GM12878 (cell line): ENCODE measurements around the gene TRABD2B. TPM values are rescaled to one million over a fixed set of nuclear protein-coding genes. Genes with fewer than 3 reads are reported as not detected.

ENCODE experiments used
- ATAC-seq: fragments of 200-7000 bp; cut with Tn5 transposase; 3 replicates; pipeline ENCODE4 v1.9.1; 2020; ENCODE audit warnings: mild to moderate bottlenecking, moderate library complexity
- BruUV-seq: library from RNA; stranded (reverse); fragments of 400-500 nt; replicated peaks from 2 replicates; lab custom pipeline; 2021; lab: Mats Ljungman, UMichigan
- CTCF ChIA-PET: fragments of 300-600 bp; sonication (Branson Sonifier 250); formaldehyde crosslinking; extraction: SDS; loops from one replicate; lab custom pipeline; 2021; ENCODE audit warnings: inconsistent platforms; lab: Yijun Ruan, JAX
- POLR2A ChIA-PET: fragments of 350-600 bp; formaldehyde crosslinking; extraction: SDS; loops from one replicate; lab custom pipeline; 2021; ENCODE audit warnings: inconsistent platforms; lab: Charles Lee
- RAD21 ChIA-PET: fragments of 300-600 bp; sonication (Branson Sonifier 250); formaldehyde crosslinking; loops from one replicate; lab custom pipeline; 2023; ENCODE audit warnings: antibody characterized with exemption; ENCODE audit not compliant: unreplicated experiment; lab: Charles Lee
- SMC1A ChIA-PET: fragments of 300-600 bp; sonication (Branson Sonifier 250); formaldehyde crosslinking; loops from one replicate; lab custom pipeline; 2023; ENCODE audit not compliant: unreplicated experiment, uncharacterized antibody; lab: Charles Lee
- DNase-seq: peaks from one replicate; pipeline ENCODE4 v3.0.0-alpha.2; 2011; ENCODE audit warnings: low read depth, low spot score
- FAIRE-seq: peaks from 3 replicates; lab custom pipeline; 2011; peaks lifted over from hg19 to GRCh38; lab: Jason Lieb, UNC
- H2AFZ ChIP-seq: 2 replicates; pipeline ENCODE4 v1.6.0; 2011; ENCODE audit warnings: low read depth, low read length, control low read depth; ENCODE audit not compliant: control insufficient read depth
- H3K27ac ChIP-seq: 2 replicates; pipeline ENCODE4 v1.5.1; 2011; ENCODE audit warnings: control low read depth; ENCODE audit not compliant: control insufficient read depth, insufficient read depth
- H3K27me3 ChIP-seq, 2 experiments: replicated peaks in 1 of 2; 2 replicates each; pipeline versions ENCODE4 v1.6.0 to v1.6.1; 2011; ENCODE audit warnings: low read length in 1 of 2; ENCODE audit not compliant: control insufficient read depth in 2 of 2, insufficient read depth in 2 of 2
- H3K36me3 ChIP-seq, 2 experiments: 2 replicates each; pipeline ENCODE4 v1.5.1; 2011; ENCODE audit warnings: low read length in 1 of 2; ENCODE audit not compliant: control insufficient read depth in 2 of 2, insufficient read depth in 2 of 2
- H3K4me1 ChIP-seq: 2 replicates; pipeline ENCODE4 v1.6.1; 2011; ENCODE audit warnings: mild to moderate bottlenecking, low read length, moderate library complexity, mixed read lengths; ENCODE audit not compliant: control insufficient read depth, insufficient read depth
- H3K4me2 ChIP-seq: 2 replicates; pipeline ENCODE4 v1.6.0; 2011; ENCODE audit warnings: control low read depth; ENCODE audit not compliant: control insufficient read depth, insufficient read depth
- H3K4me3 ChIP-seq: fragments of 200-600 bp; sonication (generic); 2 replicates; pipeline ENCODE4 v1.5.1; 2016
- H3K79me2 ChIP-seq: 2 replicates; pipeline ENCODE4 v1.6.0; 2011; ENCODE audit warnings: low read length; ENCODE audit not compliant: control insufficient read depth, insufficient read depth
- H3K9ac ChIP-seq: 2 replicates; pipeline ENCODE4 v1.8.0; 2011; ENCODE audit warnings: low read length, control low read depth, mixed read lengths; ENCODE audit not compliant: control insufficient read depth, insufficient read depth
- H3K9me3 ChIP-seq: replicated peaks from 3 replicates; pipeline ENCODE4 v1.5.1; 2011; ENCODE audit warnings: mild to moderate bottlenecking, low read length; ENCODE audit not compliant: control insufficient read depth, insufficient read depth
- H4K20me1 ChIP-seq: 2 replicates; pipeline ENCODE4 v1.6.0; 2011; ENCODE audit not compliant: control insufficient read depth, insufficient read depth
- BCLAF1 ChIP-seq: fragments of 450-650 bp; IDR thresholded peaks from 2 replicates; pipeline ENCODE4 v1.6.1; 2017; ENCODE audit warnings: antibody characterized with exemption, mild to moderate bottlenecking, moderate library complexity
- CREM ChIP-seq: IDR thresholded peaks from 2 replicates; pipeline ENCODE4 v1.6.1; 2014; ENCODE audit warnings: antibody characterized with exemption, low read depth
- DPF2 ChIP-seq: fragments of 450-650 bp; IDR thresholded peaks from 2 replicates; pipeline ENCODE4 v1.6.1; 2017; ENCODE audit warnings: mild to moderate bottlenecking
- IRF4 ChIP-seq: IDR thresholded peaks from 2 replicates; pipeline ENCODE4 v1.6.1; 2011; ENCODE audit warnings: low read depth, low read length
- LARP7 ChIP-seq: fragments of 450-650 bp; IDR thresholded peaks from 2 replicates; pipeline ENCODE4 v1.6.1; 2017; ENCODE audit warnings: mild to moderate bottlenecking
- NBN ChIP-seq: fragments of 450-650 bp; IDR thresholded peaks from 2 replicates; pipeline ENCODE4 v1.6.1; 2016
- NFYA ChIP-seq: IDR thresholded peaks from 2 replicates; pipeline ENCODE4 v1.6.1; 2011; ENCODE audit warnings: low read depth, mild to moderate bottlenecking, low read length, improper control_type of control experiment, borderline replicate concordance
- RELA ChIP-seq: fragments of 450-650 bp; IDR thresholded peaks from 2 replicates; pipeline ENCODE4 v1.8.0; 2014; ENCODE audit warnings: borderline replicate concordance; ENCODE audit not compliant: partially characterized antibody
- SIN3A ChIP-seq: IDR thresholded peaks from 2 replicates; pipeline ENCODE4 v1.6.1; 2012; ENCODE audit warnings: low read depth, low read length, improper control_type of control experiment
- SMAD1 ChIP-seq: fragments of 450-650 bp; IDR thresholded peaks from 2 replicates; pipeline ENCODE4 v1.6.1; 2018; ENCODE audit warnings: mild to moderate bottlenecking, low read depth; ENCODE audit not compliant: partially characterized antibody
- SMC3 ChIP-seq: IDR thresholded peaks from 2 replicates; pipeline ENCODE4 v1.6.1; 2011; ENCODE audit warnings: low read length, improper control_type of control experiment, borderline replicate concordance
- ZNF274 ChIP-seq: IDR thresholded peaks from one replicate; pipeline ENCODE4 v1.8.0; 2011; ENCODE audit not compliant: insufficient read length, insufficient read depth
- ZZZ3 ChIP-seq: IDR thresholded peaks from 2 replicates; pipeline ENCODE4 v1.6.1; 2011; ENCODE audit warnings: low read depth; ENCODE audit not compliant: control insufficient read depth, insufficient read length
- in situ Hi-C: fragments of 300-500 bp; cut with MboI; formaldehyde crosslinking; loops from 9 replicates; pipeline ENCODE4 v1.14.3; 2018; ENCODE audit warnings: mixed read lengths
- intact Hi-C: fragments of 100-400 bp; cut with micrococcal nuclease; formaldehyde crosslinking; loops from one replicate; pipeline ENCODE4 v1.14.2; 2022; ENCODE audit not compliant: unreplicated experiment
- polyA plus RNA-seq, 11 experiments: library from polyadenylated mRNA; depleted of rRNA in 4 of 11; unstranded in 6 of 11; stranded (reverse) in 5 of 11; fragments of >200 nt; fragmentation: Nextera tagmentation in 4 of 11; fragmentation: Illumina TruSeq in 1 of 11; extraction: Ambion mirVana in 4 of 11; extraction: Trizol in 1 of 11; gene quantifications; 1 replicate in 1 of 11; 2 replicates in 10 of 11; pipeline versions ENCODE4 v1.2.1 to v1.2.3, GENCODE V29; 2011 to 2016; ENCODE audit warnings: inconsistent platforms in 2 of 11, missing spikeins in 2 of 11, low read depth in 1 of 11
- total RNA-seq, 4 experiments: library from RNA; depleted of rRNA in 3 of 4; stranded (reverse); fragments of >200 nt in 3 of 4; fragmentation: Illumina TruSeq in 1 of 4; extraction: Trizol in 1 of 4; gene quantifications; 2 replicates each; pipeline versions ENCODE4 v1.2.1 to v1.2.3, GENCODE V29; 2013 to 2021
- TF ChIP-seq, protein P1 (sequence below): fragments of 450-650 bp; IDR thresholded peaks from 2 replicates; pipeline ENCODE4 v1.6.1; 2017; ENCODE audit warnings: low read depth, mild to moderate bottlenecking, moderate library complexity

Gene TRABD2B
- total and polyA plus RNA-seq, 10 of the 15 experiments (the other 5 are each of a cell fraction or from before 2014, with no cell fraction given), result not detected

GRCh38 chr1:47981667-47982350, 15.4 kb downstream of the TRABD2B start:
- no peak overlapping the region for H3K4me2 ChIP-seq
- H3K4me3 ChIP-seq, result no peak overlapping the region
- CTCF ChIA-PET, result no interaction called here
- ATAC-seq (no peak), DNase-seq (no peak), FAIRE-seq (no peak)
- BruUV-seq, result no TSS peak
- RAD21 ChIA-PET, result no interaction called here
- intact Hi-C loops (no loop called here), in situ Hi-C loops (no loop called here)
- no peak for TF ChIP-seq BCLAF1
- no peak for TF ChIP-seq DPF2
- no peak for TF ChIP-seq LARP7
- no peak for TF ChIP-seq NBN
- TF ChIP-seq NFYA, result no peak
- no peak for TF ChIP-seq ZNF274
- no peak for TF ChIP-seq SMAD1
- TF ChIP-seq RELA, result no peak
- TF ChIP-seq SMC3, result no peak
- TF ChIP-seq CREM, result no peak
- TF ChIP-seq, protein P1, sequence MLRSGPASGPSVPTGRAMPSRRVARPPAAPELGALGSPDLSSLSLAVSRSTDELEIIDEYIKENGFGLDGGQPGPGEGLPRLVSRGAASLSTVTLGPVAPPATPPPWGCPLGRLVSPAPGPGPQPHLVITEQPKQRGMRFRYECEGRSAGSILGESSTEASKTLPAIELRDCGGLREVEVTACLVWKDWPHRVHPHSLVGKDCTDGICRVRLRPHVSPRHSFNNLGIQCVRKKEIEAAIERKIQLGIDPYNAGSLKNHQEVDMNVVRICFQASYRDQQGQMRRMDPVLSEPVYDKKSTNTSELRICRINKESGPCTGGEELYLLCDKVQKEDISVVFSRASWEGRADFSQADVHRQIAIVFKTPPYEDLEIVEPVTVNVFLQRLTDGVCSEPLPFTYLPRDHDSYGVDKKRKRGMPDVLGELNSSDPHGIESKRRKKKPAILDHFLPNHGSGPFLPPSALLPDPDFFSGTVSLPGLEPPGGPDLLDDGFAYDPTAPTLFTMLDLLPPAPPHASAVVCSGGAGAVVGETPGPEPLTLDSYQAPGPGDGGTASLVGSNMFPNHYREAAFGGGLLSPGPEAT, result no peak
- TF ChIP-seq ZZZ3, result no peak
- TF ChIP-seq SIN3A, result no peak
- no peak for TF ChIP-seq IRF4
- no peak overlapping the region for H3K9ac ChIP-seq
- no peaks in the 10 kb centered on the region for H3K79me2 ChIP-seq
- POLR2A ChIA-PET, result no interaction called here
- SMC1A ChIA-PET, result no interaction called here
- no peaks in the 10 kb centered on the region for H4K20me1 ChIP-seq
- H3K27ac ChIP-seq, result no peak overlapping the region
- H3K27me3 ChIP-seq, result peaks cover 7 to 10% of the 10 kb centered on the region in 2 experiments
- no peaks in the 10 kb centered on the region for H3K9me3 ChIP-seq
- no peak overlapping the region for H2AFZ ChIP-seq
- no peaks in the 10 kb centered on the region for H3K36me3 ChIP-seq
- H3K4me1 ChIP-seq, result no peaks in the 10 kb centered on the region
